DOHH2 (cell line): ENCODE results near the gene MARK4.

Source experiments
- CTCF ChIP-seq: fragments of 200-600 bp; sonication (generic); IDR thresholded peaks from one replicate; pipeline ENCODE4 v1.5.1; 2014; ENCODE audit warnings: antibody characterized with exemption, mild to moderate bottlenecking, low read depth, low read length; ENCODE audit not compliant: poor library complexity, severe bottlenecking
- EZH2phosphoT487 ChIP-seq: fragments of 200-600 bp; sonication (generic); IDR thresholded peaks from 2 replicates; pipeline ENCODE4 v1.6.1; 2017; ENCODE audit warnings: borderline replicate concordance, mild to moderate bottlenecking, antibody characterized with exemption, low read length, moderate library complexity, mixed read lengths

- no peak for TF ChIP-seq CTCF
- no peak for TF ChIP-seq EZH2phosphoT487
Measured at GRCh38 chr19:45323671-45324081, 72.6 kb downstream of the MARK4 start.
